ENCODE measurements around the gene SLC30A5.

DNA sequence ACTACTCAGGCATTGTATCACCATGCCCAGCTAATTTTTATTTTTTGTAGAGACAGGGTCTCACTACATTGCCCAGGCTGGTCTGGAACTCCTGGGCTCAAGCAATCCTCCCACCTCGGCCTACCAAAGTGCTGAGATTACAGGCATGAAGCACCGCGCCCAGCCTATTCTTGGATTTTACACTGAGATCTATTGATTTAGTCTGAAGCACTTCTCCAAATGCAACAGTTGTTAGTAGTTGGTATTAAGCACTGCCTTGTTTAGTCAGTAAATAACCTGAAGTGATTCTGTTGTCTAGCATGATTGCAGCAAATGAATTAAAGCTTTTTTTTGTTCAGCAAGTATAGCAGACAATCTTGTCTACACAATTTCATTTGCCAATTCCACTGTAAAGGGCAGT, 64.2 kb downstream of the SLC30A5 start:
- TF ChIP-seq TAF1 (IDR thresholded peaks at IDR 0.05; ENCODE audit: borderline replicate concordance, insufficient read depth, low read length) (no peak), POLR2AphosphoS5 (IDR thresholded peaks at IDR 0.05; ENCODE audit: low read depth, low read length) (no peak)
